Right atrium auricular region (tissue), 2 donors: ENCODE measurements around the gene TLE3. TPM values are rescaled to one million over a fixed set of nuclear protein-coding genes. Genes with fewer than 3 reads are reported as not detected.

Experiments
- DNase-seq: peaks from one replicate; pipeline ENCODE4 v3.0.0-alpha.2; 2019; ENCODE audit warnings: low spot score
- H3K27ac ChIP-seq, 2 donors: fragments of 200-600 bp; sonication (generic); 1 replicate in 1 of 2; 2 replicates in 1 of 2; pipeline ENCODE4 v1.5.1; 2016 to 2019
- H3K27me3 ChIP-seq, 2 donors: fragments of 200-600 bp; sonication (generic); one replicate each; pipeline versions ENCODE4 v1.5.1 to v1.6.0; 2017 to 2019
- H3K36me3 ChIP-seq: fragments of 200-600 bp; sonication (generic); one replicate; pipeline ENCODE4 v1.5.1; 2016
- H3K4me1 ChIP-seq, 2 donors: fragments of 200-600 bp; sonication (generic); one replicate each; pipeline versions ENCODE4 v1.5.1 to v1.6.0; 2017 to 2019
- H3K4me3 ChIP-seq, 2 donors: fragments of 200-600 bp; sonication (generic); 1 replicate in 1 of 2; 2 replicates in 1 of 2; pipeline ENCODE4 v1.5.1; 2017 to 2019; ENCODE audit warnings: mild to moderate bottlenecking in 1 of 2, moderate library complexity in 1 of 2
- H3K9me3 ChIP-seq, 2 donors: fragments of 200-600 bp; sonication (generic); one replicate each; pipeline ENCODE4 v1.5.1; 2019
- CTCF ChIP-seq, 2 donors: fragments of 200-600 bp; sonication (generic); IDR thresholded peaks; one replicate each; pipeline ENCODE4 v1.5.1; 2019; ENCODE audit warnings: antibody characterized with exemption in 2 of 2
- total RNA-seq, 2 donors: library from RNA; depleted of rRNA; stranded (reverse); fragments of >200 nt; gene quantifications; one replicate each; pipeline ENCODE4 v1.1.0, GENCODE V29; 2016

The TLE3 gene
- total RNA-seq, 2 donors from 2014 or later: 23.3 to 61.7 TPM

- H3K27ac ChIP-seq: no peak overlapping the region
Observed at GRCh38 chr15:70050441-70050840, 47.3 kb downstream of the TLE3 start.

GRCh38 chr15:70049701-70050301, 47.9 kb downstream of the TLE3 start:
- Histone ChIP-seq H3K9me3 (no peaks in the 10 kb centered on the region), H3K36me3 (peaks cover 54% of the 10 kb centered on the region), H3K4me1 (no peaks in the 10 kb centered on the region), H3K27me3 (no peaks in the 10 kb centered on the region), H3K27ac (no peak overlapping the region), H3K4me3 (no peak overlapping the region)
- DNase-seq: no peak
- TF ChIP-seq CTCF (IDR thresholded peaks at IDR 0.05): no peak

More at GRCh38 chr15:70050441-70050840, 47.3 kb downstream of the TLE3 start:
- Histone ChIP-seq H3K27me3 (no peaks in the 10 kb centered on the region), H3K36me3 (peaks cover 60% of the 10 kb centered on the region), H3K4me1 (no peaks in the 10 kb centered on the region), H3K9me3 (no peaks in the 10 kb centered on the region), H3K4me3 (no peak overlapping the region)
- no peak for TF ChIP-seq CTCF (IDR thresholded peaks at IDR 0.05)
- no peak for DNase-seq

- no peaks in the 10 kb centered on the region for H3K27me3 ChIP-seq
- no peak overlapping the region for H3K27ac ChIP-seq
- H3K9me3 ChIP-seq: no peaks in the 10 kb centered on the region
- peaks cover 44% of the 10 kb centered on the region for H3K36me3 ChIP-seq
- no peak overlapping the region for H3K4me3 ChIP-seq
- H3K4me1 ChIP-seq: no peaks in the 10 kb centered on the region
- no peak for TF ChIP-seq CTCF (IDR thresholded peaks at IDR 0.05)
- no peak for DNase-seq
Observed at GRCh38 chr15:70048578-70049514, 48.9 kb downstream of the TLE3 start.

- no peak for DNase-seq
- Histone ChIP-seq H3K4me3 (no peak overlapping the region), H3K36me3 (peaks cover 38% of the 10 kb centered on the region), H3K9me3 (no peaks in the 10 kb centered on the region), H3K4me1 (no peaks in the 10 kb centered on the region), H3K27ac (no peak overlapping the region), H3K27me3 (no peaks in the 10 kb centered on the region)
- TF ChIP-seq CTCF (IDR thresholded peaks at IDR 0.05): no peak
Observed at GRCh38 chr15:70048198-70048565, 49.5 kb downstream of the TLE3 start.

- Histone ChIP-seq H3K9me3 (no peaks in the 10 kb centered on the region), H3K27me3 (no peaks in the 10 kb centered on the region), H3K27ac (no peak overlapping the region), H3K36me3 (peaks cover 32% of the 10 kb centered on the region), H3K4me1 (no peaks in the 10 kb centered on the region), H3K4me3 (no peak overlapping the region)
- TF ChIP-seq CTCF (IDR thresholded peaks at IDR 0.05): no peak
- no peak for DNase-seq
Observed at GRCh38 chr15:70047386-70048197, 50.1 kb downstream of the TLE3 start.
